VCaP (cell line): ENCODE results near the gene HLCS.

Experiments
- H3K27ac ChIP-seq: fragments of 450-650 bp; 2 replicates; pipeline ENCODE4 v1.5.1; 2017
- TF ChIP-seq, protein P1 (sequence below): fragments of 450-650 bp; conservative IDR thresholded peaks from 2 replicates; pipeline ENCODE4 v1.5.1; 2017; ENCODE audit warnings: mild to moderate bottlenecking, moderate library complexity

The HLCS gene

DNA sequence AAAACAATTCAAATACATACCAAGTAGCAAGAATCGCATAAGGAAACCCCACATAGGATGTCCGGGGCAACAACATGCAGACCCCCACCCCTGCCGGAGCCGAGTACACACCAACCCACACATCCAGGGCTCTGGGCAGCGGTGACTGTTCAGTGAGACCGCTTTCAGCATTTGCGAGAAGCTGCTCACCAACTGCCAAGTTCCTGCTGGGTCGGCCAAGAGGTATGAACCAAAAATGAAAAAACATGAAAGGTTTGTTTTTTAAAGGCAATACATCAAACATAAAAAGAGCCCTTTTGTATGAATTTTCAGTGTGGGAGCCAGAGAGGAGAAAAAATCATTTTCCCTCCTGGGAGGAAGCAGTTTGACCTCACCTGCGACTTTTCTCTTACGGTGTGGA is 175.3 kb downstream of the HLCS start:
- TF ChIP-seq, protein P1, sequence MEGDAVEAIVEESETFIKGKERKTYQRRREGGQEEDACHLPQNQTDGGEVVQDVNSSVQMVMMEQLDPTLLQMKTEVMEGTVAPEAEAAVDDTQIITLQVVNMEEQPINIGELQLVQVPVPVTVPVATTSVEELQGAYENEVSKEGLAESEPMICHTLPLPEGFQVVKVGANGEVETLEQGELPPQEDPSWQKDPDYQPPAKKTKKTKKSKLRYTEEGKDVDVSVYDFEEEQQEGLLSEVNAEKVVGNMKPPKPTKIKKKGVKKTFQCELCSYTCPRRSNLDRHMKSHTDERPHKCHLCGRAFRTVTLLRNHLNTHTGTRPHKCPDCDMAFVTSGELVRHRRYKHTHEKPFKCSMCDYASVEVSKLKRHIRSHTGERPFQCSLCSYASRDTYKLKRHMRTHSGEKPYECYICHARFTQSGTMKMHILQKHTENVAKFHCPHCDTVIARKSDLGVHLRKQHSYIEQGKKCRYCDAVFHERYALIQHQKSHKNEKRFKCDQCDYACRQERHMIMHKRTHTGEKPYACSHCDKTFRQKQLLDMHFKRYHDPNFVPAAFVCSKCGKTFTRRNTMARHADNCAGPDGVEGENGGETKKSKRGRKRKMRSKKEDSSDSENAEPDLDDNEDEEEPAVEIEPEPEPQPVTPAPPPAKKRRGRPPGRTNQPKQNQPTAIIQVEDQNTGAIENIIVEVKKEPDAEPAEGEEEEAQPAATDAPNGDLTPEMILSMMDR: no peak
- peak overlapping the region; percentile 82 for H3K27ac ChIP-seq

- TF ChIP-seq, protein P1: no peak
Measured at GRCh38 chr21:36790616-36791015, 175.9 kb downstream of the HLCS start.

DNA sequence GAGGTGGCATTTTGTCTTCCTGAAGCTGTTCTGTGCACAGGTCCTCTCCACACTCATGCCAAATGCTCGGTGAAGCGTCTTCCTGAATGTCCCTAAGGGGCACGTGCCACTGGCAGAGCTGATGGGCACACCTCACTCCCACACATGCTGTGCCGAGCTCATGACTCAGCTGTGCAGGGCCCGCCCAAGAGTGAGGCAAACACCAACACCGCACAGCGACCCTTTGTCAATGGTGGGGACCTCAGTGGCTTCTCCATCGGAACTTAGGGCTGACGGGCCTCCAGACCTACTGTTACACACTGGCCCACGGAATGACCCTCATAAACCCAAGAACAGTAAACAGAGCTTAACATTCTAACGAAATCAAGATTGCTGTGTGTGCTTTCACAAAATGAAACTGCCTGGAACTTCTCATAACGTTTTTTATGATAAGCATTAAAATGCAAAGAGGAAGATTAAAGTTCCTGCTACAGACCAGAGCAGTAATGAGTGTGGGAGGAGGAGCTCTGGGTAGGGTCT is 178.3 kb downstream of the HLCS start:
- TF ChIP-seq, protein P1: no peak; the same call in 1 of the 2 replicates
- H3K27ac ChIP-seq: peak overlapping the region; percentile 82

More at GRCh38 chr21:36790616-36791015, 175.9 kb downstream of the HLCS start:
- peak overlapping the region; percentile 82 for H3K27ac ChIP-seq

DNA sequence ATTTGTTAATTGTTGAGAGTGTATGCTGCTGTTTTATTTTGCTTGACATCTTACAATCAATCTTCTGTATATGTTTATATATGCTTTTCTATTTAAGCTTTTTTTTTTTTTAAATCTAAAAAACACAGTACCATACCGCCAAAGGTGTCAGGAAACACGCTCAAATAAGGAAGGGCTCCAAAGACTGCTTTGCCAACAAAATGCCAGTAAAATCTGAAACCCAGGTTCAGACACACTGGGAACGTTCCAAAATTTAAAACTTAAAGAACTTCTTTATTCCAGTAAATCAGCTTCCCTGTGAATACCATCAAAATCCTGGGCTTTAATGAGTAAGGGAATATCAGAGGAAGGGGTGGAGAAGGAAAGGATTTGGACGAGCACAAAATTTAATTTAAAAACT is 180.3 kb downstream of the HLCS start:
- no peak overlapping the region for H3K27ac ChIP-seq
- TF ChIP-seq, protein P1: no peak

DNA sequence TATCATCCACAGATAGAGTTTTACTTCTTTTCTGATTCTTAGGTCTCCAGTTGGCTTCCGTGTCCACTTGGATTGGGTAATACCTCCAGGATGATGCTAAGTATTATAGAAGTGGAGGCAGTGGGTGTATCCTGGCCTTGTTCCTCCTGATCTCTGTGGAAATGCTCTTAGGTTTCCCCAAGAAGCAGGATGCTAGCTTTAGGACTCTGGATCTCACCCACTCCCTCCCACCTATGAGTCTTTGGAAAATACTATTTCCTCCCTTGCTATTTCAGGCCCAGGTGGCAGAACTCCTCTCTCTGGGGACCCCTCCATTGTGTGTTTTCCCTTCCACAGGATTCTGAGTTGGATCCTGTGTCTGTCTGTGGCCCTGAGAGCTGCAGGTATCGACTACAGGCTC is 180.9 kb downstream of the HLCS start:
- no peak overlapping the region for H3K27ac ChIP-seq
- TF ChIP-seq, protein P1: no peak

DNA sequence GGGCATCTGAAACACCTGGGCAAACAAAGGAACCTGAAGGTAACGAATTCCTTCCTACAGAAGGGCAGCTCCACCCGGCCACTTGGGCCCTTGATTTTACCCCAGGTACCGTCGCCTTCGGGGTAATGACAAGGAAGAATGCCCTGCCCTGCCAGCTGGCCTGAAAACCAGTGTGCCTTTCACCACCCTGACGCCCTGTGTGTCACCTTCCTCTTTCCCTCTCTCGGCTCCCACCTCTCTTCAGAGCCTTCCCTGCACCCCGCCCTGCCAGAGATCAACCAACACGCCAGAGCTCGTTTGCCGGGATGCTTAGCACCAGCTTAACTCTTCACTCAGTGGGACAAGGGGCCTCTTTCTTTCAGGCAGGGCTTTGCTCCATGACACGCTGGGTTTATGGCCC is 181.5 kb downstream of the HLCS start:
- TF ChIP-seq, protein P1: no peak
- no peak overlapping the region for H3K27ac ChIP-seq

DNA sequence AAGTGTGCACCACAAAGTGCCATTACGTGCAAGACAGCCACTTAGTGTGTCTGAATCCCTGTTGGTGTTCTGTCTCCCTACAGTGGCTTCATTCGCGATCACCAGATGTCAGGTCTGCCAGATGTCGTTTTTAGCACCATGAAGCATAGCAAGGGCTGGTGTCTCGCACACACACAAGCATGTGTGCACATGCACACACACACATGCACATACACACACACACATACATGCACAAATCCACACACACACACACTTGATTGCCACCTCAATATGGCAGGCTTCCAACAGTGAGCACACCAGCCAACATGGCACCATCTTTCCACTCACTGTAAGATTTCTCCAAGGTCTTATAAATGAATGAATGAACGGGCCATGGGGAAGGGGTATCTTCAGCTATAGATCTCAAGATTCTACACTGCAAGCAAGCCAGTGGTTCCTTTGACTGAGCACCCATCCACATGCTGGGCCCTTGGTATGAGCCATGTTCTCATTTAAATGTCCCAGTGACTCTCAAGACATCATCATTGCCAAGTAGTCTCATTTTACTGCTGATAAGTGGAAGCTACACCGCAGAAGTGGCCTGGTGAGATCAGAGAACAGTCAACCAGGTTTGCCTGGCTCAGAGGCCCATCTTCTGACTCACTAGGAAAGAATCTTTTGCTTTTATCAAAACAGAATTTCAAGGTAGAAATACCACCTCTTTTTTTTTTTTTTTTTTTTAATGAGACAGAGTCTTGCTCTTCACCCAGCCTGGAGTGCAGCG is 182.7 kb downstream of the HLCS start:
- TF ChIP-seq, protein P1: no peak
- H3K27ac ChIP-seq: no peak overlapping the region
